K562 (cell line): Measurements from ENCODE around the gene ANKFN1. TPM values are rescaled to one million over a fixed set of nuclear protein-coding genes. Genes with fewer than 3 reads are reported as not detected.

Experiments used
- CSDE1 ChIP-seq, 2 experiments: fragments of 450-650 bp; IDR thresholded peaks; 2 replicates each; pipeline ENCODE4 v1.6.1; 2016; ENCODE audit warnings: mild to moderate bottlenecking in 1 of 2
- HDAC2 ChIP-seq: fragments of 450-650 bp; IDR thresholded peaks from 2 replicates; pipeline ENCODE4 v1.6.1; 2016; ENCODE audit warnings: mild to moderate bottlenecking
- HDGF ChIP-seq: fragments of 450-650 bp; IDR thresholded peaks from 2 replicates; pipeline ENCODE4 v1.6.1; 2016
- NCOA1 ChIP-seq: fragments of 450-650 bp; IDR thresholded peaks from 2 replicates; pipeline ENCODE4 v1.6.1; 2016; ENCODE audit warnings: low read depth
- NFE2 ChIP-seq: IDR thresholded peaks from 2 replicates; pipeline ENCODE4 v1.6.1; 2014; ENCODE audit warnings: antibody characterized with exemption, low read depth
- NR3C1 ChIP-seq: sonication (generic); formaldehyde crosslinking; IDR thresholded peaks from 2 replicates; pipeline ENCODE4 v1.8.1; 2022; ENCODE audit warnings: missing genetic modification reagents
- RBM39 ChIP-seq: fragments of 200-400 bp; formaldehyde crosslinking; optimal IDR thresholded peaks from 2 replicates; pipeline ENCODE3; 2018; ENCODE audit warnings: low read depth, low read length
- RFX5 ChIP-seq: IDR thresholded peaks from 2 replicates; pipeline ENCODE4 v1.6.1; 2011; ENCODE audit warnings: low read depth, mild to moderate bottlenecking, improper control_type of control experiment, low read length
- ZBTB9 ChIP-seq: fragments of 450-650 bp; formaldehyde crosslinking; IDR thresholded peaks from 2 replicates; pipeline ENCODE4 v1.4.0; 2020; ENCODE audit warnings: mild to moderate bottlenecking, moderate library complexity
- ZNF174 ChIP-seq: fragments of 250-450 bp; sonication (Bioruptor Pico); IDR thresholded peaks from 2 replicates; pipeline ENCODE4 v1.4.0; 2020; ENCODE audit warnings: mild to moderate bottlenecking
- ZNF197 ChIP-seq: fragments of 200-800 bp; sonication (Bioruptor generic); IDR thresholded peaks from 2 replicates; pipeline ENCODE4 v1.6.1; 2016; ENCODE audit warnings: low read depth, missing genetic modification characterization, missing compliant biosample characterization
- ZNF407 ChIP-seq: fragments of 450-650 bp; IDR thresholded peaks from 2 replicates; pipeline ENCODE4 v1.6.1; 2016; ENCODE audit warnings: low read depth
- polyA plus RNA-seq, 8 experiments: library from polyadenylated mRNA; depleted of rRNA in 4 of 8; stranded (reverse) in 5 of 8; unstranded in 3 of 8; fragments of >200 nt; fragmentation: Nextera tagmentation in 2 of 8; fragmentation: Illumina TruSeq in 1 of 8; extraction: Ambion mirVana in 2 of 8; extraction: Trizol in 1 of 8; gene quantifications; 2 replicates each; pipeline versions ENCODE4 v1.2.1 to v1.2.3, GENCODE V29; 2011 to 2014; ENCODE audit warnings: inconsistent platforms in 1 of 8, missing spikeins in 1 of 8
- total RNA-seq, 7 experiments: library from RNA; depleted of rRNA in 6 of 7; stranded (reverse); fragments of >200 nt in 6 of 7; fragmentation: Illumina TruSeq in 2 of 7; extraction: Trizol in 2 of 7; gene quantifications; 2 replicates each; pipeline versions ENCODE4 v1.2.1 to v1.2.3, GENCODE V29; 2011 to 2021; ENCODE audit warnings: low replicate concordance in 1 of 7

ANKFN1 gene
- total and polyA plus RNA-seq, 9 of the 15 experiments (the other 6 are each of a cell fraction or from before 2014, with no cell fraction given): 0.04 to 0.39 (median 0.15) TPM; not detected in 1

GRCh38 chr17:56528696-56529095, 375.4 kb downstream of the ANKFN1 start (continued):
- TF ChIP-seq NCOA1: no peak
- no peak for TF ChIP-seq ZNF174 (CRISPR knock-in tag)
- no peak for TF ChIP-seq HDAC2
- no peak for TF ChIP-seq NR3C1 (CRISPR knock-in tag)
- TF ChIP-seq NFE2: no peak
- TF ChIP-seq RBM39: no peak
- TF ChIP-seq ZNF197: no peak
- no peak for TF ChIP-seq HDGF
- no peak for TF ChIP-seq CSDE1 (IDR thresholded peaks at IDR 0.05)
- TF ChIP-seq ZBTB9 (CRISPR knock-in tag): no peak
- TF ChIP-seq ZNF407: no peak
- TF ChIP-seq RFX5: no peak
